ENCODE data around the gene REEP2.

DNA sequence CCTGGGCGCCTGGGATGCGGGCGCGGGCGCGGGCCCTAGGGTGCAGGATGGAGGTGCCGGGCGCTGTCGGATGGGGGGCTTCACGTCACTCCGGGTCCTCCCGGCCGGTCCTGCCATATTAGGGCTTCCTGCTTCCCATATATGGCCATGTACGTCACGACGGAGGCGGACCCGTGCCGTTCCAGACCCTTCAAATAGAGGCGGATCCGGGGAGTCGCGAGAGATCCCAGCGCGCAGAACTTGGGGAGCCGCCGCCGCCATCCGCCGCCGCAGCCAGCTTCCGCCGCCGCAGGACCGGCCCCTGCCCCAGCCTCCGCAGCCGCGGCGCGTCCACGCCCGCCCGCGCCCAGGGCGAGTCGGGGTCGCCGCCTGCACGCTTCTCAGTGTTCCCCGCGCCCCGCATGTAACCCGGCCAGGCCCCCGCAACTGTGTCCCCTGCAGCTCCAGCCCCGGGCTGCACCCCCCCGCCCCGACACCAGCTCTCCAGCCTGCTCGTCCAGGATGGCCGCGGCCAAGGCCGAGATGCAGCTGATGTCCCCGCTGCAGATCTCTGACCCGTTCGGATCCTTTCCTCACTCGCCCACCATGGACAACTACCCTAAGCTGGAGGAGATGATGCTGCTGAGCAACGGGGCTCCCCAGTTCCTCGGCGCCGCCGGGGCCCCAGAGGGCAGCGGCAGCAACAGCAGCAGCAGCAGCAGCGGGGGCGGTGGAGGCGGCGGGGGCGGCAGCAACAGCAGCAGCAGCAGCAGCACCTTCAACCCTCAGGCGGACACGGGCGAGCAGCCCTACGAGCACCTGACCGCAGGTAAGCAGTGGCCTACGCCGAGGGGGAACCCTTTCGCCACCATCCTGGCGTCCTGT is 26.6 kb downstream of the REEP2 start, which contains the start of gene EGR1:
- TF ChIP-seq CTCF (conservative IDR thresholded peaks at IDR 0.05; ENCODE audit: low read depth, low read length) (no peak), EZH2 (IDR thresholded peaks at IDR 0.05; ENCODE audit: borderline replicate concordance, low read depth, low read length, poor library complexity, severe bottlenecking) (no peak)
